Smooth muscle cell (in vitro differentiated cells): ENCODE data around the gene CAPN15. TPM values are rescaled to one million over a fixed set of nuclear protein-coding genes. Genes with fewer than 3 reads are reported as not detected.

Source experiments
- DNase-seq: peaks from one replicate; lab custom pipeline; 2025; ENCODE audit not compliant: unreplicated experiment; lab: John Stamatoyannopoulos, UW
- H2AFZ ChIP-seq: fragments of 200-600 bp; sonication (generic); 2 replicates; pipeline ENCODE4 v1.6.0; 2016; ENCODE audit warnings: antibody characterized with exemption, low read depth, mild to moderate bottlenecking
- H3F3A ChIP-seq: fragments of 200-600 bp; sonication (generic); 2 replicates; pipeline ENCODE4 v1.6.0; 2017; ENCODE audit warnings: antibody characterized with exemption, low read depth
- H3K27ac ChIP-seq: fragments of 200-600 bp; sonication (generic); 2 replicates; pipeline ENCODE4 v1.5.1; 2016; ENCODE audit warnings: low read depth, mild to moderate bottlenecking
- H3K27me3 ChIP-seq: fragments of 200-600 bp; sonication (generic); 2 replicates; pipeline ENCODE4 v1.6.1; 2016; ENCODE audit warnings: low read depth, mild to moderate bottlenecking
- H3K36me3 ChIP-seq: fragments of 200-600 bp; sonication (generic); 2 replicates; pipeline ENCODE4 v1.5.1; 2016; ENCODE audit warnings: low read depth
- H3K4me1 ChIP-seq: fragments of 200-600 bp; sonication (generic); 2 replicates; pipeline ENCODE4 v1.5.1; 2016; ENCODE audit warnings: low read depth
- H3K4me2 ChIP-seq: fragments of 200-600 bp; sonication (generic); 2 replicates; pipeline ENCODE4 v1.6.0; 2016; ENCODE audit warnings: mild to moderate bottlenecking
- H3K4me3 ChIP-seq: fragments of 200-600 bp; sonication (generic); 2 replicates; pipeline ENCODE4 v1.5.1; 2016; ENCODE audit warnings: mild to moderate bottlenecking
- H3K79me2 ChIP-seq: fragments of 200-600 bp; sonication (generic); 2 replicates; pipeline ENCODE4 v1.6.0; 2016; ENCODE audit warnings: low read depth, mild to moderate bottlenecking
- H3K9ac ChIP-seq: fragments of 200-600 bp; sonication (generic); 2 replicates; pipeline ENCODE4 v1.6.0; 2016; ENCODE audit warnings: low read depth
- H3K9me3 ChIP-seq: fragments of 200-600 bp; sonication (generic); replicated peaks from 2 replicates; pipeline ENCODE4 v1.5.1; 2016; ENCODE audit warnings: low read depth
- H4K20me1 ChIP-seq: fragments of 200-600 bp; sonication (generic); 2 replicates; pipeline ENCODE4 v1.6.0; 2016; ENCODE audit warnings: low read depth
- WGBS: methylation state at CpG from one replicate; pipeline ENCODE4 v1.1.7; 2016; ENCODE audit warnings: low lambda C conversion rate; 5-methylcytosine and 5-hydroxymethylcytosine counted together
- polyA plus RNA-seq: library from polyadenylated mRNA; unstranded; fragments of >200 nt; fragmentation: Nextera tagmentation; extraction: Ambion mirVana; gene quantifications from 2 replicates; pipeline ENCODE4 v1.2.1, GENCODE V29; 2016
- total RNA-seq: library from RNA; depleted of rRNA; stranded (reverse); fragments of >200 nt; gene quantifications from 2 replicates; pipeline ENCODE4 v1.2.3, GENCODE V29; 2014
- TF ChIP-seq, protein P1 (sequence below): fragments of 200-600 bp; sonication (generic); IDR thresholded peaks from 2 replicates; pipeline ENCODE4 v1.5.1; 2017; ENCODE audit warnings: borderline replicate concordance, mild to moderate bottlenecking, antibody characterized with exemption; ENCODE audit not compliant: insufficient read depth, poor library complexity, severe bottlenecking

The CAPN15 gene
- total and polyA plus RNA-seq, 2 experiments from 2014 or later = 14.7 to 18.7 TPM

DNA sequence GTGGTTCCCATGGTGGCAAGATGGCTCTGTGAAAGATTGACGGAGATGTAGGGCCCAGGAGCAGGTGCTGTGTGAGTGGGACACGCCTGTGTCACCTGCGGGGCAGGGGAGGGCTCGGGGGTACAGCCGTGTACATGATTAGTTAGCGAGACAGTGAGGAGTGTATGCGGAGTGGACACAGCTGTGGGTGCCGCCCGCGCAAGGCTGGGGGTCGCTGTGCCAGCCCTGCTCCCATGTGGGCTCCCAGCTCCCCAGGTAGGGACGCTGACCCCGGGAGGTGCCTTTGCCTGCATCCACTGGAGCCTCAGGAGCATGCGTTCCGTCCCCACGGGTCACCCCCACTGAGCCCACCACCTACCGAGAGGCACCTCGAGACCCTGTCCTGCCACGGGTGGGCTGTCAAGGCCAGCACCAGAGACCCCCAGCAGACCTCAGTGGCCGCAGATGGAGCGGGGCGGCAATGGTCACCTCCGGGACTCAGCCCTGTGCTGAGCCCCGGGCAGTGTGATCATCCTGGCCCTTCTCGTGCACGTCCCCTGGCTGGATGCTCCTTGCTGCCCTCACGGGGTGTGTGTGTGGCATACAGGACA is 7.4 kb downstream of the CAPN15 start:
- Histone ChIP-seq H3K4me1 (no peaks in the 10 kb centered on the region), H3K4me3 (no peak overlapping the region), H3K79me2 (peaks cover 79% of the 10 kb centered on the region), H3F3A (no peaks in the 10 kb centered on the region), H2AFZ (no peak overlapping the region), H4K20me1 (peaks cover 97% of the 10 kb centered on the region), H3K27me3 (no peaks in the 10 kb centered on the region), H3K4me2 (no peak overlapping the region), H3K36me3 (no peaks in the 10 kb centered on the region), H3K9me3 (no peaks in the 10 kb centered on the region), H3K9ac (no peak overlapping the region), H3K27ac (no peak overlapping the region)
- WGBS = 91% methylated on average over 16 of the region's 27 CpGs
- no peak for DNase-seq
- TF ChIP-seq, protein P1, sequence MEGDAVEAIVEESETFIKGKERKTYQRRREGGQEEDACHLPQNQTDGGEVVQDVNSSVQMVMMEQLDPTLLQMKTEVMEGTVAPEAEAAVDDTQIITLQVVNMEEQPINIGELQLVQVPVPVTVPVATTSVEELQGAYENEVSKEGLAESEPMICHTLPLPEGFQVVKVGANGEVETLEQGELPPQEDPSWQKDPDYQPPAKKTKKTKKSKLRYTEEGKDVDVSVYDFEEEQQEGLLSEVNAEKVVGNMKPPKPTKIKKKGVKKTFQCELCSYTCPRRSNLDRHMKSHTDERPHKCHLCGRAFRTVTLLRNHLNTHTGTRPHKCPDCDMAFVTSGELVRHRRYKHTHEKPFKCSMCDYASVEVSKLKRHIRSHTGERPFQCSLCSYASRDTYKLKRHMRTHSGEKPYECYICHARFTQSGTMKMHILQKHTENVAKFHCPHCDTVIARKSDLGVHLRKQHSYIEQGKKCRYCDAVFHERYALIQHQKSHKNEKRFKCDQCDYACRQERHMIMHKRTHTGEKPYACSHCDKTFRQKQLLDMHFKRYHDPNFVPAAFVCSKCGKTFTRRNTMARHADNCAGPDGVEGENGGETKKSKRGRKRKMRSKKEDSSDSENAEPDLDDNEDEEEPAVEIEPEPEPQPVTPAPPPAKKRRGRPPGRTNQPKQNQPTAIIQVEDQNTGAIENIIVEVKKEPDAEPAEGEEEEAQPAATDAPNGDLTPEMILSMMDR = no peak

DNA sequence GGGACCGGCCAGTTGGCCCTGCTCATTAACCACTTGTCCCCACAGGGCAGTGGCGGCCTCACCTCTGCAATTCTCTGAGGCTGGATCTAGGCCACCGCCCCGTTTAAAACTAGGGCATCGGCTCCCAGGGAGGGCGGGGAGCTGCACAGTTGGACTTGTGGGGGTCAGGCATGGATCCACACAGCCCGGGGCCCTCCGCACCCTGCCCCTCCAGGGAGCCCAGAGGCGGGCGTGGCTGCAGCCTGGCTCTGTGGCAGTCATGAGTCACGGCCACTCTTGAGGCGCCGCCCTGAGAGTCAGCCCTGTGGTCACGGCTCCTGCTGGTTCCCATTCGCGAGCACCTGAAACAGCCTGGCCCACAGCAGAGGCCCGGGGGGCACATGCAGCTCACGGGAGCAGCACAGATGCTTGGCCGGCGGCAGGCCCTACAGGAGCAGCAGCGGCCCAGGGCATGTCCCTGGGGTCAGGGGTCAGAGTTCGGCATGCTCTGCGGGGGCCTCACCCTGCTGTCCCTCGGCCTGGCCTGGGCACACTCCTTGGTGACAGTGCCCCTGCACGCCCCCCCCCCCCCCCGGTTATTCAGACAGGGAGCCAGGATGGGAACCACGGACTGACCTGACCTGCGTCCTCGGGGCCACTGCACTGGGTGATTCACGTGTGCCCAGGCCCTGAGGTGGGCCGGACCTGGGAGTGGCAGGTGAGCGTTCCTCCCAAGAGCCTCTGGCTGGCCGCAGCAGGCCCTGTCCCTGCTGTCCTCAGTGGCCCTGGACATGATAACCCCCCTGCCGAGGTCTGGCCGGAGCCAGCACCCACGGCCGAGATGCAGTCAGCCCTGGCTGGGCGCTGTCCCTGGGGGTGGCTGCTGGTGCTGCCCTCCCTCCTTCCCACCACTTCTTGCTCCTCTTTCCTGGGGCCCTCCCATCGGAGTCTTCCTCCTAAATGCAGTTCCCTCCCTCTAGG is 8.2 kb downstream of the CAPN15 start:
- Histone ChIP-seq H2AFZ (no peak overlapping the region), H3K9ac (no peak overlapping the region), H3K36me3 (no peaks in the 10 kb centered on the region), H3K4me1 (no peaks in the 10 kb centered on the region), H4K20me1 (peaks cover 97% of the 10 kb centered on the region), H3K79me2 (peaks cover 74% of the 10 kb centered on the region), H3K27ac (no peak overlapping the region), H3K9me3 (no peaks in the 10 kb centered on the region), H3F3A (no peaks in the 10 kb centered on the region), H3K4me2 (no peak overlapping the region), H3K27me3 (no peaks in the 10 kb centered on the region), H3K4me3 (no peak overlapping the region)
- TF ChIP-seq, protein P1 = no peak
- whole genome bisulfite sequencing = 83% methylated on average over 38 of the region's 39 CpGs
- no peak for DNase-seq

DNA sequence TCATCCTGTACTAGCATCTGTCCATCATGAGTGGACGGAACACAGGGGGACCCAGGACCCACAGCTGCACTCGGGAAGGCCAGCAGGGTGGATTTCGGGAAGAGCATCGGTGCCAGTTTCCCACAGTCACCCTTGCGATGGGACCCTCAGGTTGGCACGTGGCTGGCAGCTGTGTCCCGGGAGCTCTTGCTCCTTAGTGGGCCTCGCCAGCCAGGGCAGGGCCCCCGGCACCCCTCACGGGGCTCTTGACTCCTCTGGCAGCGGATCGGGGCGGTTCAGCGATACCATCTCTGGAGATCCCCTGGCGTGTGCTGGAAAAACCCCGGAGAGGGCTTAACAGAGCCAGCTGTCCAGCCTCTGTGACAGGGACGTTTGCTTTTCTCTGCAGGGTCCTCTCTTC is 9.2 kb downstream of the CAPN15 start:
- DNase-seq = no peak
- H3K9ac ChIP-seq = no peak overlapping the region
- no peak overlapping the region for H3K27ac ChIP-seq
- no peaks in the 10 kb centered on the region for H3K36me3 ChIP-seq
- no peak overlapping the region for H3K4me2 ChIP-seq
- no peaks in the 10 kb centered on the region for H3K27me3 ChIP-seq
- no peak overlapping the region for H3K4me3 ChIP-seq
- H3K4me1 ChIP-seq = no peaks in the 10 kb centered on the region
- no peaks in the 10 kb centered on the region for H3F3A ChIP-seq
- TF ChIP-seq, protein P1 = no peak
- H4K20me1 ChIP-seq = peaks cover 93% of the 10 kb centered on the region
- peaks cover 67% of the 10 kb centered on the region for H3K79me2 ChIP-seq
- no peak overlapping the region for H2AFZ ChIP-seq
- H3K9me3 ChIP-seq = no peaks in the 10 kb centered on the region
- 95% methylated on average over 17 of the region's 17 CpGs for WGBS
